ENCODE results near the gene TAB3.

Gene TAB3

DNA sequence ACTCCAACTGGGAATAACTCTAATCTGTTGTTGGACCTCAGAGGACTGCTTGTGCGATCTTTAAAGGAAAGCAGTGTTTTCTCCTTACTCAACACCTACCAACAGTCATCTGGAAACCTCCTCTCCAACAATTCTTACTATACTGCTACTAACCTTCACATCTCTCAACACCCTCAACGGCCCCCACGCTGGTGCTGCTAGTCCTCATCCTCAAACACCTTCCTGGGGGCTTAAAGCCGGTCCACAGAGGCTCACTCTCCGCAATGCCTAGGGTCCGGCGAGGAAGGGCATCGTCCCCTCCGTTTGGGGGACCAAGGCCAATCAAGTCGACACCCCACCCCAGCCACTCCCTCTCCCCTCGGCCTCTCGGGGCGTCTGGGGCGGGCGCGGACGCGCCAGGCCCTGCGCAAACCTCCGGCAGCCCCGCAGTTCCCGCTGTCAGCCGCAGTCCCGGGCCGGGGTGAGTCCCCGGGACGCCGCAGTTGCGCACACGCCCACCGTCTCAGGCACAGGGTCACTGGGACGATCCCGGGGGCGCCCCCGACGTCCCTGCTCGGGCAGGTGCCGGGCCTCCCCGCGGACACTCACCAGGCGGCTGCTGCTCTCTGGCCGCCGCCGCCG, 418 bp downstream of the TAB3 start:
- TF ChIP-seq SPI1 (IDR thresholded peaks at IDR 0.05; ENCODE audit: low read depth, low read length) (no peak), POU2F2 (IDR thresholded peaks at IDR 0.05; ENCODE audit: low read depth, low read length) (no peak), POLR2A (IDR thresholded peaks at IDR 0.05; ENCODE audit: low read depth, low read length) (no peak), TAF1 (IDR thresholded peaks at IDR 0.05; ENCODE audit: low read depth, low read length) (no peak), POLR2AphosphoS5 (IDR thresholded peaks at IDR 0.05; ENCODE audit: low read depth, low read length) (no peak), PAX5 (IDR thresholded peaks at IDR 0.05; ENCODE audit: insufficient read depth, low read length, severe bottlenecking) (no peak)
- FAIRE-seq (no peak), DNase-seq (ENCODE audit: insufficient read length, low spot score) (no peak)

- DNase-seq (ENCODE audit: insufficient read length, low spot score) (no peak), FAIRE-seq (peak; percentile 23)
- TF ChIP-seq POU2F2 (IDR thresholded peaks at IDR 0.05; ENCODE audit: low read depth, low read length) (0 out of 2 replicates have a peak, but pooled peaks have one; percentile 29), TAF1 (IDR thresholded peaks at IDR 0.05; ENCODE audit: low read depth, low read length) (no peak)
These were observed 1.3 kb downstream of the TAB3 start for GRCh38 chrX:30887721-30888120.

DNA sequence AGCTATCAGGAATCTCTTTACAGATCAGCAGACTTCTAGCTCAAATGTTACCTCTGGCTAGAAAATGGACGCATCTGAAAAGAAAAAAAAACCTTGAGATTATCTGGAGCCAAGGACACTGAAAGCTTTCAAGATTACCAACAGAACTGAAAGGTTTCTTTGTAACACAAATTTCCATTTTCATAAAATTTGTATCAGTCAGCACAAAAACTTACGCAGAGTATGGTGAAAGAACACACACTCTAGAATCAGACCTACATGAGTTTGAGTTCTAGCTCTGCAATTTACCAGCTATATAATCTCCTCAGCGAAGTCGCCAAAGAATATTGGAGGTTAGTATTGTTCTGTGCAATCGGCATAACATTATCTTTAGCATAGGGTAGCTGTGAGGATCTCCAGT, 1.8 kb downstream of the TAB3 start:
- TF ChIP-seq TAF1 (IDR thresholded peaks at IDR 0.05; ENCODE audit: low read depth, low read length) (no peak), PAX5 (IDR thresholded peaks at IDR 0.05; ENCODE audit: insufficient read depth, low read length, severe bottlenecking) (no peak), SPI1 (IDR thresholded peaks at IDR 0.05; ENCODE audit: low read depth, low read length) (no peak), POLR2AphosphoS5 (IDR thresholded peaks at IDR 0.05; ENCODE audit: low read depth, low read length) (no peak), POLR2A (IDR thresholded peaks at IDR 0.05; ENCODE audit: low read depth, low read length) (no peak), POU2F2 (IDR thresholded peaks at IDR 0.05; ENCODE audit: low read depth, low read length) (no peak)
- FAIRE-seq (no peak), DNase-seq (ENCODE audit: insufficient read length, low spot score) (no peak)

- TF ChIP-seq POLR2AphosphoS5 (IDR thresholded peaks at IDR 0.05; ENCODE audit: low read depth, low read length): no peak
- TF ChIP-seq SPI1 (IDR thresholded peaks at IDR 0.05; ENCODE audit: low read depth, low read length): no peak
- no peak for TF ChIP-seq POU2F2 (IDR thresholded peaks at IDR 0.05; ENCODE audit: low read depth, low read length)
- no peak for TF ChIP-seq TAF1 (IDR thresholded peaks at IDR 0.05; ENCODE audit: low read depth, low read length)
- TF ChIP-seq POLR2A (IDR thresholded peaks at IDR 0.05; ENCODE audit: low read depth, low read length): no peak
- no peak for TF ChIP-seq PAX5 (IDR thresholded peaks at IDR 0.05; ENCODE audit: insufficient read depth, low read length, severe bottlenecking)
- DNase-seq (ENCODE audit: insufficient read length, low spot score) (no peak), FAIRE-seq (no peak)
These were observed 3.9 kb downstream of the TAB3 start for GRCh38 chrX:30885136-30885535.

DNA sequence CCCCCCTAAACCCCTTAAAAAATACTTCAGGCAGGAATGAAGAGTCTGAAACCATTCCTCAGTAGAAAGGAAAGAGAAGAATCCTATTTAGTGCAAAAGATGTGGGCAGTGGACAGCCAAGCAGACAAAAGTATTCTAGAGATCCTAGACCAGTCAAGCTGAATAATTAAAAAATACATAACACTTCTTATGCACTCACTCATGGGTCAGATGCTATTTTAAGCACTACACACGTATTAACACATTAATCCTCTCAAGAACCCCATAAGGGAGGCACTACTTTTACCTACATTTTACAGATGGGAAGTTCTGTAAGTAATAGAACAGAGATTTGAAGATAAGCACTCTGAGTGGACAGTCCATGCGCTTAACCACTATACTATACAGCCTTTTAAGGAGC, 5.9 kb downstream of the TAB3 start:
- DNase-seq (ENCODE audit: insufficient read length, low spot score) (no peak), FAIRE-seq (no peak)
- TF ChIP-seq PAX5 (IDR thresholded peaks at IDR 0.05; ENCODE audit: insufficient read depth, low read length, severe bottlenecking) (no peak), TAF1 (IDR thresholded peaks at IDR 0.05; ENCODE audit: low read depth, low read length) (no peak), POU2F2 (IDR thresholded peaks at IDR 0.05; ENCODE audit: low read depth, low read length) (no peak), SPI1 (IDR thresholded peaks at IDR 0.05; ENCODE audit: low read depth, low read length) (no peak), POLR2A (IDR thresholded peaks at IDR 0.05; ENCODE audit: low read depth, low read length) (no peak), POLR2AphosphoS5 (IDR thresholded peaks at IDR 0.05; ENCODE audit: low read depth, low read length) (no peak)

- TF ChIP-seq SPI1 (IDR thresholded peaks at IDR 0.05; ENCODE audit: low read depth, low read length): no peak
- no peak for TF ChIP-seq POU2F2 (IDR thresholded peaks at IDR 0.05; ENCODE audit: low read depth, low read length)
- no peak for TF ChIP-seq POLR2AphosphoS5 (IDR thresholded peaks at IDR 0.05; ENCODE audit: low read depth, low read length)
- TF ChIP-seq PAX5 (IDR thresholded peaks at IDR 0.05; ENCODE audit: insufficient read depth, low read length, severe bottlenecking): no peak
- no peak for TF ChIP-seq POLR2A (IDR thresholded peaks at IDR 0.05; ENCODE audit: low read depth, low read length)
- TF ChIP-seq TAF1 (IDR thresholded peaks at IDR 0.05; ENCODE audit: low read depth, low read length): no peak
- FAIRE-seq: peak; percentile 13
- no peak for DNase-seq (ENCODE audit: insufficient read length, low spot score)
These were observed 7.3 kb downstream of the TAB3 start for GRCh38 chrX:30881797-30882196.

- TF ChIP-seq SPI1 (IDR thresholded peaks at IDR 0.05; ENCODE audit: low read depth, low read length) (no peak), POLR2A (IDR thresholded peaks at IDR 0.05; ENCODE audit: low read depth, low read length) (no peak), POU2F2 (IDR thresholded peaks at IDR 0.05; ENCODE audit: low read depth, low read length) (no peak), PAX5 (IDR thresholded peaks at IDR 0.05; ENCODE audit: insufficient read depth, low read length, severe bottlenecking) (no peak), TAF1 (IDR thresholded peaks at IDR 0.05; ENCODE audit: low read depth, low read length) (no peak), POLR2AphosphoS5 (IDR thresholded peaks at IDR 0.05; ENCODE audit: low read depth, low read length) (no peak)
- DNase-seq (ENCODE audit: insufficient read length, low spot score): no peak
- no peak for FAIRE-seq
These were observed 7.7 kb downstream of the TAB3 start for GRCh38 chrX:30881390-30881789.

DNA sequence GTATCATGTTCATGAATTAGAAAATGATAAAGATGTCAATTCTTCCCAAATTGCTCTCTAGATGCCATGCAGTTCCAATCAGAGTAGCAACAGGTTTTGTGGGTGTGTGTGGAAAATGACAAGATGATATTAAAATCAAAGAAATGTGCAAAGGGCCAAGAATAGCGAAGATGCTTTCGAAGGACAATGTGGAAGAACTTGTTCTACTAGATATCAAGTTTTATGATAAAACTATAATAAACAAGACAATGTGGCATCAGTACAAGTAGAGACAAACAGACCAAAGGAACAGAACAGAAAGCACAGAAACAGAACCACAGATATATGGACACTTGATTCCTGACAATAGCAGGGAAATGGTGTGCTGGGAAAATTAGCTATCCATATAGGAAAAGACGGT, 9.0 kb downstream of the TAB3 start:
- FAIRE-seq (no peak), DNase-seq (ENCODE audit: insufficient read length, low spot score) (no peak)
- TF ChIP-seq TAF1 (IDR thresholded peaks at IDR 0.05; ENCODE audit: low read depth, low read length) (no peak), POLR2A (IDR thresholded peaks at IDR 0.05; ENCODE audit: low read depth, low read length) (no peak), POLR2AphosphoS5 (IDR thresholded peaks at IDR 0.05; ENCODE audit: low read depth, low read length) (no peak), SPI1 (IDR thresholded peaks at IDR 0.05; ENCODE audit: low read depth, low read length) (no peak), POU2F2 (IDR thresholded peaks at IDR 0.05; ENCODE audit: low read depth, low read length) (no peak), PAX5 (IDR thresholded peaks at IDR 0.05; ENCODE audit: insufficient read depth, low read length, severe bottlenecking) (no peak)

DNA sequence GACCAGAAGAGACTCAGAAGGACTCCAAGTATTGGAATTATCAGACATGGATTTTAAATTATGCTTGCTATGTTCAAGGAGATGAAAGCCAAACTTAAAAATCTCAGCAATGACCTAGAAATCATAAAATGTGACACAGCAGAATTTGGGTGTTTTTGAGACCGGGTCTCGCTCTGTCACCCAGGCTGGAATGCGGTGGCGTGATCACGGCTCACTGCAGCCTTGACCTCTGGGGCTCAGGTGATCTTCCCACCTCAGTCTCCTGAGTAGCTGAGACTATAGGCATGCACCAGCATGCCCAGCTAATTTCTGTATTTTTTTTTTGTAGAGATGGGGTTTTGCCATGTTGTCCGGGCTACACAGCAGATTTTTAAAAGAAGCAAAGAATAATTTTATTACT, 12.7 kb downstream of the TAB3 start:
- TF ChIP-seq SPI1 (IDR thresholded peaks at IDR 0.05; ENCODE audit: low read depth, low read length) (no peak), POLR2A (IDR thresholded peaks at IDR 0.05; ENCODE audit: low read depth, low read length) (no peak), POU2F2 (IDR thresholded peaks at IDR 0.05; ENCODE audit: low read depth, low read length) (no peak), POLR2AphosphoS5 (IDR thresholded peaks at IDR 0.05; ENCODE audit: low read depth, low read length) (no peak), PAX5 (IDR thresholded peaks at IDR 0.05; ENCODE audit: insufficient read depth, low read length, severe bottlenecking) (no peak), TAF1 (IDR thresholded peaks at IDR 0.05; ENCODE audit: low read depth, low read length) (no peak)
- no peak for DNase-seq (ENCODE audit: insufficient read length, low spot score)
- FAIRE-seq: no peak

- no peak for FAIRE-seq
These were observed 13.1 kb downstream of the TAB3 start for GRCh38 chrX:30875957-30876356.

More at GRCh38 chrX:30875957-30876356, 13.1 kb downstream of the TAB3 start:
- no peak for TF ChIP-seq TAF1 (IDR thresholded peaks at IDR 0.05; ENCODE audit: low read depth, low read length)
- no peak for TF ChIP-seq POLR2A (IDR thresholded peaks at IDR 0.05; ENCODE audit: low read depth, low read length)
- no peak for TF ChIP-seq SPI1 (IDR thresholded peaks at IDR 0.05; ENCODE audit: low read depth, low read length)
- no peak for TF ChIP-seq POU2F2 (IDR thresholded peaks at IDR 0.05; ENCODE audit: low read depth, low read length)
- no peak for TF ChIP-seq POLR2AphosphoS5 (IDR thresholded peaks at IDR 0.05; ENCODE audit: low read depth, low read length)
- no peak for TF ChIP-seq PAX5 (IDR thresholded peaks at IDR 0.05; ENCODE audit: insufficient read depth, low read length, severe bottlenecking)
- DNase-seq (ENCODE audit: insufficient read length, low spot score): no peak
